Caco-2 (cell line): ENCODE measurements around the gene HNRNPA0. TPM values are rescaled to one million over a fixed set of nuclear protein-coding genes. Genes with fewer than 3 reads are reported as not detected.

ENCODE experiments used
- BruUV-seq: library from RNA; stranded (reverse); fragments of 400-500 nt; replicated peaks from 2 replicates; lab custom pipeline; 2021; lab: Mats Ljungman, UMichigan
- CTCF ChIA-PET: fragments of 300-600 bp; sonication (Branson Sonifier 250); formaldehyde crosslinking; loops from one replicate; lab custom pipeline; 2022; ENCODE audit warnings: antibody characterized with exemption; lab: Charles Lee
- POLR2A ChIA-PET: fragments of 300-600 bp; sonication (Branson Sonifier 250); formaldehyde crosslinking; loops from one replicate; lab custom pipeline; 2022; ENCODE audit warnings: antibody characterized with exemption; lab: Charles Lee
- DNase-seq, 2 experiments: peaks; one replicate each; pipeline versions ENCODE4 v3.0.0 to v3.0.0-alpha.2; 2020 to 2022
- H3K27me3 ChIP-seq: replicated peaks from 2 replicates; pipeline ENCODE4 v1.6.0; 2011; ENCODE audit warnings: low read length; ENCODE audit not compliant: control insufficient read depth, insufficient read depth
- H3K36me3 ChIP-seq: 2 replicates; pipeline ENCODE4 v1.5.1; 2011; ENCODE audit warnings: low read length; ENCODE audit not compliant: control insufficient read depth, insufficient read depth
- H3K4me1 ChIP-seq: fragments of 250-450 bp; sonication (Bioruptor Pico); 2 replicates; pipeline ENCODE4 v1.5.1; 2020; ENCODE audit warnings: mild to moderate bottlenecking
- H3K4me3 ChIP-seq: 2 replicates; pipeline ENCODE4 v1.5.1; 2011; ENCODE audit warnings: low read depth, mild to moderate bottlenecking, control low read depth, low read length
- H3K9me3 ChIP-seq: fragments of 250-450 bp; sonication (Bioruptor Pico); 2 replicates; pipeline ENCODE4 v1.5.1; 2020; ENCODE audit warnings: mild to moderate bottlenecking, moderate library complexity
- H3K27ac Mint-ChIP-seq: one replicate; pipeline ENCODE4 v1.8.0; 2022; ENCODE audit warnings: mixed read lengths; ENCODE audit not compliant: unreplicated experiment
- H3K27me3 Mint-ChIP-seq: one replicate; pipeline ENCODE4 v1.8.0; 2022; ENCODE audit warnings: mixed read lengths; ENCODE audit not compliant: insufficient read depth, unreplicated experiment
- H3K36me3 Mint-ChIP-seq: one replicate; pipeline ENCODE4 v1.8.0; 2022; ENCODE audit warnings: mild to moderate bottlenecking, mixed read lengths; ENCODE audit not compliant: insufficient read depth, unreplicated experiment
- H3K4me1 Mint-ChIP-seq: one replicate; pipeline ENCODE4 v1.8.0; 2022; ENCODE audit warnings: low read depth, mixed read lengths; ENCODE audit not compliant: unreplicated experiment
- H3K4me3 Mint-ChIP-seq: one replicate; pipeline ENCODE4 v1.8.0; 2022; ENCODE audit warnings: mild to moderate bottlenecking, moderate library complexity, mixed read lengths; ENCODE audit not compliant: unreplicated experiment
- H3K9me3 Mint-ChIP-seq: one replicate; pipeline ENCODE4 v1.8.0; 2022; ENCODE audit warnings: mixed read lengths; ENCODE audit not compliant: unreplicated experiment
- CTCF ChIP-seq, 2 experiments: fragments of 200-600 bp in 1 of 2; IDR thresholded peaks; 1 replicate in 1 of 2; 2 replicates in 1 of 2; pipeline versions ENCODE4 v1.5.1 to v1.8.0; 2011 to 2022; ENCODE audit warnings: antibody characterized with exemption in 1 of 2, control low read depth in 1 of 2, inconsistent platforms in 1 of 2, low read depth in 1 of 2, low read length in 1 of 2, mild to moderate bottlenecking in 1 of 2, moderate library complexity in 1 of 2; ENCODE audit not compliant: insufficient read depth in 1 of 2, severe bottlenecking in 1 of 2, unreplicated experiment in 1 of 2
- intact Hi-C: fragments of 100-400 bp; cut with micrococcal nuclease; formaldehyde crosslinking; loops from one replicate; pipeline ENCODE4 v1.10.0; 2022; ENCODE audit not compliant: unreplicated experiment
- total RNA-seq: library from RNA; stranded (reverse); gene quantifications from 2 replicates; pipeline ENCODE4 v1.2.3, GENCODE V29; 2022

HNRNPA0 gene
- total RNA-seq, 1 experiment from 2014 or later: 42.5 TPM

- H3K4me3 ChIP-seq: no peak overlapping the region
- H3K36me3 Mint-ChIP-seq: peaks cover 32% of the 10 kb centered on the region
- H3K27ac Mint-ChIP-seq: no peak overlapping the region
- no peaks in the 10 kb centered on the region for H3K27me3 Mint-ChIP-seq
- no peaks in the 10 kb centered on the region for H3K9me3 Mint-ChIP-seq
- ChIA-PET CTCF (no interaction called here), POLR2A (no interaction called here)
- BruUV-seq: no TSS peak
- H3K4me1 ChIP-seq: peaks cover 15% of the 10 kb centered on the region
- H3K36me3 ChIP-seq: 0 out of 2 replicates have a peak, but pooled peaks cover under 1% of the 10 kb centered on the region
- intact Hi-C loops: no loop called here
- no peak for TF ChIP-seq CTCF (IDR thresholded peaks at IDR 0.05; ENCODE audit: insufficient read depth in 1 of 2, low read depth in 1 of 2, low read length in 1 of 2, severe bottlenecking in 1 of 2, unreplicated experiment in 1 of 2)
- no peak for DNase-seq
- no peaks in the 10 kb centered on the region for H3K9me3 ChIP-seq
- no peaks in the 10 kb centered on the region for H3K27me3 ChIP-seq
- no peak overlapping the region for H3K4me3 Mint-ChIP-seq
- H3K4me1 Mint-ChIP-seq: no peaks in the 10 kb centered on the region
Measured at GRCh38 chr5:137747848-137748247, 6.3 kb downstream of the HNRNPA0 start.

GRCh38 chr5:137743031-137743640 lies 11.0 kb downstream of the HNRNPA0 start:
- no peak overlapping the region for H3K4me3 ChIP-seq
- intact Hi-C loops: loop anchor here (1.0 kb wide), 2 partner anchors 83 to 114 kb away; no protein-coding TSS in a partner anchor
- peaks cover 14% of the 10 kb centered on the region; the same call in 1 of the 2 replicates for H3K4me1 ChIP-seq
- Mint-ChIP-seq H3K36me3 (no peaks in the 10 kb centered on the region), H3K4me1 (no peaks in the 10 kb centered on the region), H3K4me3 (no peak overlapping the region), H3K27me3 (no peaks in the 10 kb centered on the region), H3K27ac (no peak overlapping the region), H3K9me3 (no peaks in the 10 kb centered on the region)
- no peaks in the 10 kb centered on the region for H3K27me3 ChIP-seq
- ChIA-PET POLR2A (no interaction called here), CTCF (interaction anchor here (0.6 to 3.7 kb wide), 16 partner anchors 8 to 423 kb away, joined by 3 to 93 read pairs (median 5); no protein-coding TSS in a partner anchor)
- H3K9me3 ChIP-seq: no peaks in the 10 kb centered on the region
- no peaks in the 10 kb centered on the region for H3K36me3 ChIP-seq
- peak; percentile 65 to 70 for DNase-seq
- no TSS peak for BruUV-seq
- TF ChIP-seq CTCF (IDR thresholded peaks at IDR 0.05; ENCODE audit: insufficient read depth in 1 of 2, low read depth in 1 of 2, low read length in 1 of 2, severe bottlenecking in 1 of 2, unreplicated experiment in 1 of 2): peak; percentile 63 to 65

- DNase-seq: no peak
- H3K4me3 Mint-ChIP-seq: no peak overlapping the region
- H3K4me3 ChIP-seq: no peak overlapping the region
- H3K36me3 Mint-ChIP-seq: no peaks in the 10 kb centered on the region
- peaks cover 14% of the 10 kb centered on the region; the same call in 1 of the 2 replicates for H3K4me1 ChIP-seq
- BruUV-seq: no TSS peak
- H3K9me3 ChIP-seq: no peaks in the 10 kb centered on the region
- H3K27me3 ChIP-seq: no peaks in the 10 kb centered on the region
- CTCF ChIA-PET: interaction anchor here (1.0 to 3.7 kb wide), 9 partner anchors 9 to 112 kb away, joined by 3 to 93 read pairs (median 11); no protein-coding TSS in a partner anchor
- no peak for TF ChIP-seq CTCF (IDR thresholded peaks at IDR 0.05; ENCODE audit: insufficient read depth in 1 of 2, low read depth in 1 of 2, low read length in 1 of 2, severe bottlenecking in 1 of 2, unreplicated experiment in 1 of 2)
- no peaks in the 10 kb centered on the region for H3K9me3 Mint-ChIP-seq
- intact Hi-C loops: no loop called here
- no peaks in the 10 kb centered on the region for H3K27me3 Mint-ChIP-seq
- no peaks in the 10 kb centered on the region for H3K4me1 Mint-ChIP-seq
- POLR2A ChIA-PET: interaction anchor here (0.5 to 0.6 kb wide), 2 partner anchors 81 to 98 kb away, joined by 3 to 4 read pairs; no protein-coding TSS in a partner anchor
- H3K36me3 ChIP-seq: no peaks in the 10 kb centered on the region
- H3K27ac Mint-ChIP-seq: no peak overlapping the region
Measured at GRCh38 chr5:137741718-137742117, 12.4 kb downstream of the HNRNPA0 start.
